Suppressor macrophage (primary cell): ENCODE measurements around the gene ANAPC2.

Experiments
- DNase-seq, 4 experiments: peaks; one replicate each; pipeline ENCODE4 v3.0.0-alpha.2; 2020 to 2022

ANAPC2 gene

GRCh38 chr9:137214620-137215019 lies 26.3 kb upstream of the ANAPC2 start:
- DNase-seq: no peak

- DNase-seq: no peak
Observed at GRCh38 chr9:137213160-137214060, 25.1 kb upstream of the ANAPC2 start.

- no peak for DNase-seq
Observed at GRCh38 chr9:137212520-137212919, 24.2 kb upstream of the ANAPC2 start.

GRCh38 chr9:137211532-137211931 lies 23.2 kb upstream of the ANAPC2 start:
- DNase-seq: no peak

GRCh38 chr9:137206602-137207001 lies 18.2 kb upstream of the ANAPC2 start:
- DNase-seq: no peak

GRCh38 chr9:137205126-137206069 lies 17.0 kb upstream of the ANAPC2 start, which contains the start of the genes NDOR1 and TMEM203:
NDOR1 (plus strand) TSS chr9:137205700; CDS start chr9:137205778, 78 bp downstream.
TMEM203 (minus strand) TSS chr9:137205648; CDS start chr9:137205414, 234 bp downstream.
- peak; percentile 93 to 96 (median 94) for DNase-seq

GRCh38 chr9:137204731-137205125 lies 16.4 kb upstream of the ANAPC2 start:
- no peak for DNase-seq

GRCh38 chr9:137202966-137203365 lies 14.6 kb upstream of the ANAPC2 start:
- no peak for DNase-seq

GRCh38 chr9:137201205-137201868 lies 13.0 kb upstream of the ANAPC2 start:
- DNase-seq: no peak

- peak; percentile 99 to 100 (median 100) for DNase-seq
Observed at GRCh38 chr9:137200311-137201204, 12.2 kb upstream of the ANAPC2 start, which contains the start of gene TPRN. TPRN (minus strand) TSS chr9:137200741; CDS start chr9:137200711, 30 bp downstream.

GRCh38 chr9:137199411-137200121 lies 11.2 kb upstream of the ANAPC2 start:
- DNase-seq: no peak

GRCh38 chr9:137198902-137199283 lies 10.5 kb upstream of the ANAPC2 start:
- DNase-seq: no peak

- DNase-seq: no peak
Observed at GRCh38 chr9:137198051-137198901, 9.9 kb upstream of the ANAPC2 start.

GRCh38 chr9:137195525-137196220 lies 7.3 kb upstream of the ANAPC2 start:
- no peak for DNase-seq

- no peak for DNase-seq
Observed at GRCh38 chr9:137194909-137195308, 6.5 kb upstream of the ANAPC2 start.

- no peak for DNase-seq
Observed at GRCh38 chr9:137194388-137194787, 6.0 kb upstream of the ANAPC2 start.

- no peak for DNase-seq
Observed at GRCh38 chr9:137193771-137194170, 5.4 kb upstream of the ANAPC2 start.

GRCh38 chr9:137192859-137193258 lies 4.5 kb upstream of the ANAPC2 start:
- DNase-seq: no peak

- DNase-seq: no peak
Observed at GRCh38 chr9:137192448-137192780, 4.1 kb upstream of the ANAPC2 start.
